Activated naive CD8-positive, alpha-beta T cell treated with anti-CD3 and anti-CD28 coated beads for 36 hours (primary cell): ENCODE data around the gene ST8SIA5. TPM values are rescaled to one million over a fixed set of nuclear protein-coding genes. Genes with fewer than 3 reads are reported as not detected.
A peak's percentile ranks its signal among the peaks of the same experiment; 100 is the strongest.

ENCODE experiments used
- DNase-seq: peaks from one replicate; pipeline ENCODE4 v3.0.0; 2021
- H3K27ac Mint-ChIP-seq: one replicate; pipeline ENCODE4 v1.8.0; 2022; ENCODE audit warnings: mild to moderate bottlenecking, moderate library complexity, mixed read lengths
- H3K27me3 Mint-ChIP-seq: one replicate; pipeline ENCODE4 v1.8.0; 2022; ENCODE audit warnings: mild to moderate bottlenecking, mixed read lengths
- H3K36me3 Mint-ChIP-seq: one replicate; pipeline ENCODE4 v1.8.0; 2021; ENCODE audit warnings: mild to moderate bottlenecking, mixed read lengths
- H3K4me1 Mint-ChIP-seq: one replicate; pipeline ENCODE4 v1.8.0; 2021; ENCODE audit warnings: mixed read lengths
- H3K4me3 Mint-ChIP-seq: one replicate; pipeline ENCODE4 v1.8.0; 2022; ENCODE audit warnings: mild to moderate bottlenecking, moderate library complexity, mixed read lengths
- H3K9me3 Mint-ChIP-seq: one replicate; pipeline ENCODE4 v1.8.0; 2022; ENCODE audit warnings: mixed read lengths
- total RNA-seq, 2 experiments: library from RNA; stranded (reverse); gene quantifications; one replicate each; pipeline ENCODE4 v1.2.3, GENCODE V29; 2021

The ST8SIA5 gene
- total RNA-seq, 2 experiments from 2014 or later: not detected

- H3K36me3 Mint-ChIP-seq: no peaks in the 10 kb centered on the region
- no peak overlapping the region for H3K4me3 Mint-ChIP-seq
- no peaks in the 10 kb centered on the region for H3K4me1 Mint-ChIP-seq
- DNase-seq: no peak
- H3K27me3 Mint-ChIP-seq: no peaks in the 10 kb centered on the region
- H3K9me3 Mint-ChIP-seq: no peaks in the 10 kb centered on the region
- H3K27ac Mint-ChIP-seq: no peak overlapping the region
Observed at GRCh38 chr18:46652372-46652771, 104.5 kb downstream of the ST8SIA5 start.

GRCh38 chr18:46650681-46651080 lies 106.2 kb downstream of the ST8SIA5 start:
- DNase-seq: no peak
- Mint-ChIP-seq H3K27me3 (no peaks in the 10 kb centered on the region), H3K27ac (no peak overlapping the region), H3K4me1 (no peaks in the 10 kb centered on the region), H3K9me3 (no peaks in the 10 kb centered on the region), H3K4me3 (no peak overlapping the region), H3K36me3 (no peaks in the 10 kb centered on the region)

GRCh38 chr18:46649071-46649862 lies 107.6 kb downstream of the ST8SIA5 start:
- no peaks in the 10 kb centered on the region for H3K9me3 Mint-ChIP-seq
- H3K27me3 Mint-ChIP-seq: no peaks in the 10 kb centered on the region
- H3K36me3 Mint-ChIP-seq: no peaks in the 10 kb centered on the region
- no peak overlapping the region for H3K27ac Mint-ChIP-seq
- no peak for DNase-seq
- no peaks in the 10 kb centered on the region for H3K4me1 Mint-ChIP-seq
- no peak overlapping the region for H3K4me3 Mint-ChIP-seq

- H3K27me3 Mint-ChIP-seq: no peaks in the 10 kb centered on the region
- no peaks in the 10 kb centered on the region for H3K36me3 Mint-ChIP-seq
- no peak overlapping the region for H3K27ac Mint-ChIP-seq
- no peak overlapping the region for H3K4me3 Mint-ChIP-seq
- H3K9me3 Mint-ChIP-seq: no peaks in the 10 kb centered on the region
- H3K4me1 Mint-ChIP-seq: no peaks in the 10 kb centered on the region
- DNase-seq: no peak
Observed at GRCh38 chr18:46646468-46646867, 110.4 kb downstream of the ST8SIA5 start.

GRCh38 chr18:46642561-46642960 lies 114.3 kb downstream of the ST8SIA5 start:
- Mint-ChIP-seq H3K36me3 (no peaks in the 10 kb centered on the region), H3K27ac (no peak overlapping the region), H3K9me3 (no peaks in the 10 kb centered on the region), H3K27me3 (no peaks in the 10 kb centered on the region), H3K4me3 (no peak overlapping the region), H3K4me1 (no peaks in the 10 kb centered on the region)
- no peak for DNase-seq

GRCh38 chr18:46641917-46642316 lies 114.9 kb downstream of the ST8SIA5 start:
- Mint-ChIP-seq H3K4me3 (no peak overlapping the region), H3K27me3 (no peaks in the 10 kb centered on the region), H3K27ac (no peak overlapping the region), H3K36me3 (no peaks in the 10 kb centered on the region), H3K4me1 (no peaks in the 10 kb centered on the region), H3K9me3 (no peaks in the 10 kb centered on the region)
- no peak for DNase-seq

GRCh38 chr18:46639386-46639785 lies 117.5 kb downstream of the ST8SIA5 start:
- H3K27ac Mint-ChIP-seq: no peak overlapping the region
- H3K4me1 Mint-ChIP-seq: no peaks in the 10 kb centered on the region
- no peaks in the 10 kb centered on the region for H3K9me3 Mint-ChIP-seq
- no peak overlapping the region for H3K4me3 Mint-ChIP-seq
- H3K27me3 Mint-ChIP-seq: no peaks in the 10 kb centered on the region
- H3K36me3 Mint-ChIP-seq: no peaks in the 10 kb centered on the region
- DNase-seq: no peak

- Mint-ChIP-seq H3K9me3 (peaks cover 8% of the 10 kb centered on the region), H3K4me1 (no peaks in the 10 kb centered on the region), H3K36me3 (no peaks in the 10 kb centered on the region), H3K4me3 (no peak overlapping the region), H3K27ac (no peak overlapping the region), H3K27me3 (no peaks in the 10 kb centered on the region)
- no peak for DNase-seq
Observed at GRCh38 chr18:46636040-46636630, 120.7 kb downstream of the ST8SIA5 start.

GRCh38 chr18:46632401-46633071 lies 124.3 kb downstream of the ST8SIA5 start:
- peaks cover 11% of the 10 kb centered on the region for H3K9me3 Mint-ChIP-seq
- H3K4me3 Mint-ChIP-seq: no peak overlapping the region
- H3K27me3 Mint-ChIP-seq: no peaks in the 10 kb centered on the region
- H3K36me3 Mint-ChIP-seq: no peaks in the 10 kb centered on the region
- no peak overlapping the region for H3K27ac Mint-ChIP-seq
- peaks cover 16% of the 10 kb centered on the region for H3K4me1 Mint-ChIP-seq
- no peak for DNase-seq

- H3K36me3 Mint-ChIP-seq: no peaks in the 10 kb centered on the region
- no peaks in the 10 kb centered on the region for H3K27me3 Mint-ChIP-seq
- no peak overlapping the region for H3K4me3 Mint-ChIP-seq
- H3K4me1 Mint-ChIP-seq: peaks cover 16% of the 10 kb centered on the region
- no peak for DNase-seq
- H3K27ac Mint-ChIP-seq: no peak overlapping the region
- H3K9me3 Mint-ChIP-seq: peaks cover 11% of the 10 kb centered on the region
Observed at GRCh38 chr18:46630991-46631390, 125.9 kb downstream of the ST8SIA5 start.

GRCh38 chr18:46630160-46630559 lies 126.7 kb downstream of the ST8SIA5 start:
- Mint-ChIP-seq H3K9me3 (peaks cover 11% of the 10 kb centered on the region), H3K36me3 (no peaks in the 10 kb centered on the region), H3K27me3 (no peaks in the 10 kb centered on the region), H3K4me1 (peaks cover 16% of the 10 kb centered on the region), H3K4me3 (no peak overlapping the region), H3K27ac (peak overlapping the region; percentile 39)
- DNase-seq: peak; percentile 17

- H3K4me1 Mint-ChIP-seq: peaks cover 19% of the 10 kb centered on the region
- no peaks in the 10 kb centered on the region for H3K36me3 Mint-ChIP-seq
- no peak overlapping the region for H3K27ac Mint-ChIP-seq
- H3K27me3 Mint-ChIP-seq: no peaks in the 10 kb centered on the region
- DNase-seq: no peak
- peaks cover 11% of the 10 kb centered on the region for H3K9me3 Mint-ChIP-seq
- H3K4me3 Mint-ChIP-seq: no peak overlapping the region
Observed at GRCh38 chr18:46629361-46629760, 127.5 kb downstream of the ST8SIA5 start.

- DNase-seq: no peak
- peaks cover 29% of the 10 kb centered on the region for H3K4me1 Mint-ChIP-seq
- no peaks in the 10 kb centered on the region for H3K27me3 Mint-ChIP-seq
- H3K4me3 Mint-ChIP-seq: no peak overlapping the region
- no peaks in the 10 kb centered on the region for H3K36me3 Mint-ChIP-seq
- H3K27ac Mint-ChIP-seq: no peak overlapping the region
- peaks cover 8% of the 10 kb centered on the region for H3K9me3 Mint-ChIP-seq
Observed at GRCh38 chr18:46628206-46628605, 128.6 kb downstream of the ST8SIA5 start.

GRCh38 chr18:46627136-46627535 lies 129.7 kb downstream of the ST8SIA5 start:
- no peak for DNase-seq

GRCh38 chr18:46625069-46625468 lies 131.8 kb downstream of the ST8SIA5 start:
- peaks cover 41% of the 10 kb centered on the region for H3K4me1 Mint-ChIP-seq
- H3K27me3 Mint-ChIP-seq: no peaks in the 10 kb centered on the region
- DNase-seq: no peak

More at GRCh38 chr18:46627136-46627535, 129.7 kb downstream of the ST8SIA5 start:
- H3K4me1 Mint-ChIP-seq: peaks cover 37% of the 10 kb centered on the region
- no peak overlapping the region for H3K4me3 Mint-ChIP-seq
- H3K27me3 Mint-ChIP-seq: no peaks in the 10 kb centered on the region
- H3K27ac Mint-ChIP-seq: no peak overlapping the region
- H3K9me3 Mint-ChIP-seq: peaks cover 6% of the 10 kb centered on the region
- H3K36me3 Mint-ChIP-seq: no peaks in the 10 kb centered on the region

More at GRCh38 chr18:46625069-46625468, 131.8 kb downstream of the ST8SIA5 start:
- H3K4me3 Mint-ChIP-seq: no peak overlapping the region
- H3K9me3 Mint-ChIP-seq: no peaks in the 10 kb centered on the region
- no peak overlapping the region for H3K27ac Mint-ChIP-seq
- no peaks in the 10 kb centered on the region for H3K36me3 Mint-ChIP-seq
